Endothelial cell of umbilical vein (primary cell): Measurements from ENCODE around the gene HDAC11. TPM values are rescaled to one million over a fixed set of nuclear protein-coding genes. Genes with fewer than 3 reads are reported as not detected.

Source experiments
- BruUV-seq: library from RNA; stranded (reverse); fragments of 400-500 nt; replicated peaks from 2 replicates; lab custom pipeline; 2021; lab: Mats Ljungman, UMichigan
- CTCF ChIA-PET: fragments of 300-600, 350-600 bp; sonication (Branson Sonifier 250); formaldehyde crosslinking; loops from one replicate; lab custom pipeline; 2021; ENCODE audit warnings: antibody characterized with exemption, inconsistent platforms; lab: Charles Lee
- POLR2A ChIA-PET: fragments of 300-600, 350-600 bp; sonication (Branson Sonifier 250); formaldehyde crosslinking; loops from one replicate; lab custom pipeline; 2021; ENCODE audit warnings: antibody characterized with exemption, inconsistent platforms; lab: Charles Lee
- DNase-seq: peaks from one replicate; pipeline ENCODE4 v3.0.0-alpha.2; 2011; ENCODE audit warnings: low read depth, low spot score
- FAIRE-seq: peaks from 2 replicates; lab custom pipeline; 2011; peaks lifted over from hg19 to GRCh38; lab: Jason Lieb, UNC
- H2AFZ ChIP-seq: 2 replicates; pipeline ENCODE4 v1.6.0; 2012; ENCODE audit warnings: low read depth, low read length, control low read depth, inconsistent platforms
- H3K27ac ChIP-seq: 2 replicates; pipeline ENCODE4 v1.5.1; 2011; ENCODE audit warnings: low read depth, mild to moderate bottlenecking, control low read depth, low read length, moderate library complexity; ENCODE audit not compliant: insufficient read depth
- H3K27me3 ChIP-seq, 2 experiments: 2 replicates each; pipeline versions ENCODE4 v1.6.0 to v1.6.1; 2011; ENCODE audit warnings: low read length in 2 of 2, mixed read lengths in 1 of 2; ENCODE audit not compliant: control insufficient read depth in 2 of 2, insufficient read depth in 2 of 2
- H3K36me3 ChIP-seq, 2 experiments: 2 replicates in 1 of 2; 3 replicates in 1 of 2; pipeline ENCODE4 v1.5.1; 2011; ENCODE audit warnings: low read length in 2 of 2, mild to moderate bottlenecking in 1 of 2, moderate library complexity in 1 of 2; ENCODE audit not compliant: control insufficient read depth in 2 of 2, insufficient read depth in 2 of 2; ENCODE audit errors: extremely low read depth in 1 of 2
- H3K4me1 ChIP-seq: 3 replicates; pipeline ENCODE4 v1.5.1; 2011; ENCODE audit warnings: mild to moderate bottlenecking, low read length; ENCODE audit not compliant: control insufficient read depth, insufficient read depth; ENCODE audit errors: extremely low read depth
- H3K4me2 ChIP-seq: 2 replicates; pipeline ENCODE4 v1.6.1; 2011; ENCODE audit warnings: low read length, control low read depth, mixed read lengths; ENCODE audit not compliant: insufficient read depth
- H3K4me3 ChIP-seq, 3 experiments: fragments of 200-600 bp in 1 of 3; sonication (generic), shearing (Covaris generic) in 1 of 3; replicated peaks in 1 of 3; 2 replicates each; pipeline ENCODE4 v1.5.1; 2011 to 2016; ENCODE audit warnings: control low read depth in 3 of 3, low read length in 3 of 3, mild to moderate bottlenecking in 2 of 3, inconsistent platforms in 1 of 3, low read depth in 1 of 3, moderate library complexity in 1 of 3; ENCODE audit not compliant: insufficient read depth in 1 of 3
- H3K79me2 ChIP-seq: 2 replicates; pipeline ENCODE4 v1.6.0; 2012; ENCODE audit warnings: low read length, inconsistent platforms; ENCODE audit not compliant: control insufficient read depth, insufficient read depth
- H3K9ac ChIP-seq: replicated peaks from 2 replicates; pipeline ENCODE3; 2011; ENCODE audit warnings: low read length, control low read depth; ENCODE audit not compliant: insufficient read depth; ENCODE audit errors: extremely low read depth
- H3K9me1 ChIP-seq: replicated peaks from 3 replicates; pipeline ENCODE4 v1.6.0; 2011; ENCODE audit warnings: mild to moderate bottlenecking, low read length; ENCODE audit not compliant: control insufficient read depth, insufficient read depth; ENCODE audit errors: extremely low read depth
- H3K9me3 ChIP-seq: replicated peaks from 2 replicates; pipeline ENCODE4 v1.5.1; 2012; ENCODE audit warnings: low read length, inconsistent platforms; ENCODE audit not compliant: control insufficient read depth, insufficient read depth
- H4K20me1 ChIP-seq: replicated peaks from 2 replicates; pipeline ENCODE3; 2011; ENCODE audit warnings: mild to moderate bottlenecking, low read length; ENCODE audit not compliant: control insufficient read depth, insufficient read depth; ENCODE audit errors: extremely low read depth
- EZH2 ChIP-seq: IDR thresholded peaks from 2 replicates; pipeline ENCODE4 v1.6.1; 2012; ENCODE audit warnings: borderline replicate concordance, low read depth, mild to moderate bottlenecking, moderate library complexity, low read length, inconsistent platforms; ENCODE audit not compliant: severe bottlenecking
- FOS ChIP-seq: IDR thresholded peaks from 2 replicates; pipeline ENCODE4 v1.6.1; 2011; ENCODE audit warnings: mild to moderate bottlenecking, low read length, moderate library complexity, borderline replicate concordance; ENCODE audit not compliant: insufficient read depth
- GATA2 ChIP-seq: IDR thresholded peaks from 2 replicates; pipeline ENCODE4 v1.7.0; 2011; ENCODE audit warnings: low read depth, mild to moderate bottlenecking, moderate library complexity, mixed read lengths, low read length; ENCODE audit not compliant: insufficient read length, insufficient read depth
- JUN ChIP-seq: IDR thresholded peaks from 2 replicates; pipeline ENCODE4 v1.6.1; 2011; ENCODE audit warnings: borderline replicate concordance, low read depth; ENCODE audit not compliant: insufficient read length, insufficient read depth
- MAX ChIP-seq: IDR thresholded peaks from 2 replicates; pipeline ENCODE4 v1.6.1; 2011; ENCODE audit not compliant: insufficient read depth, insufficient read length
- MYC ChIP-seq: IDR thresholded peaks from one replicate; pipeline ENCODE4 v1.6.1; 2011; ENCODE audit warnings: mild to moderate bottlenecking, low read depth, low read length
- POLR2A ChIP-seq: IDR thresholded peaks from 2 replicates; pipeline ENCODE4 v1.6.1; 2012; ENCODE audit warnings: low read depth, mild to moderate bottlenecking, control low read depth, low read length
- POLR2AphosphoS5 ChIP-seq: IDR thresholded peaks from 2 replicates; pipeline ENCODE4 v1.6.1; 2012; ENCODE audit warnings: low read depth, mild to moderate bottlenecking, control low read depth, low read length, moderate library complexity; ENCODE audit not compliant: insufficient read depth
- dilution Hi-C: fragments of 300-500 bp; cut with MboI; formaldehyde crosslinking; loops from one replicate; pipeline ENCODE4 v1.15.0; 2019; ENCODE audit warnings: low sequenced_read_pairs; ENCODE audit not compliant: extremely low pct_ligation_motif_present
- intact Hi-C: fragments of 100-400 bp; cut with micrococcal nuclease; formaldehyde crosslinking; loops from one replicate; pipeline ENCODE4 v1.10.0; 2022
- polyA plus RNA-seq, 4 experiments: library from polyadenylated mRNA; depleted of rRNA in 3 of 4; stranded (reverse) in 3 of 4; unstranded in 1 of 4; fragments of >200 nt; gene quantifications; 2 replicates each; pipeline versions ENCODE4 v1.2.1 to v1.2.3, GENCODE V29; 2011 to 2012; ENCODE audit warnings: missing spikeins in 1 of 4
- total RNA-seq: library from RNA; stranded (reverse); gene quantifications from 2 replicates; pipeline ENCODE4 v1.2.3, GENCODE V29; 2021
- TF ChIP-seq, protein P1 (sequence below), 2 donors: IDR thresholded peaks; 1 replicate in 1 of 2; 2 replicates in 1 of 2; pipeline ENCODE4 v1.5.1; 2011; ENCODE audit warnings: low read length in 2 of 2, mild to moderate bottlenecking in 2 of 2, moderate library complexity in 2 of 2, control low read depth in 1 of 2, inconsistent platforms in 1 of 2, low read depth in 1 of 2; ENCODE audit not compliant: insufficient read depth in 1 of 2; ENCODE audit errors: extremely low read depth in 1 of 2

Gene HDAC11
- total and polyA plus RNA-seq, 2 donors (not counting 3 experiments of a cell fraction or from before 2014, with no cell fraction given), result 6.8 to 8.8 TPM

- FAIRE-seq (no peak), DNase-seq (no peak)
- peaks cover 4% of the 10 kb centered on the region for H3K4me1 ChIP-seq
- TF ChIP-seq MAX (no peak), EZH2 (no peak), FOS (no peak), POLR2A (no peak), JUN (no peak), MYC (no peak)
- H3K4me2 ChIP-seq, result no peak overlapping the region
- H3K4me3 ChIP-seq, result no peak overlapping the region
- no peak overlapping the region for H3K27ac ChIP-seq
- H4K20me1 ChIP-seq, result no peaks in the 10 kb centered on the region
- intact Hi-C loops (no loop called here), dilution Hi-C loops (loop anchor here (25.0 kb wide), 1 partner anchor 384 kb away; no protein-coding TSS in a partner anchor)
- no peaks in the 10 kb centered on the region for H3K9me3 ChIP-seq
- CTCF ChIA-PET, result interaction anchor here (0.8 to 1.7 kb wide), 4 partner anchors 12 to 379 kb away, joined by 3 to 7 read pairs (median 4); no protein-coding TSS in a partner anchor
- no peaks in the 10 kb centered on the region for H3K36me3 ChIP-seq
- H3K79me2 ChIP-seq, result no peaks in the 10 kb centered on the region
- no TSS peak for BruUV-seq
- POLR2A ChIA-PET, result interaction anchor here (1.4 kb wide), 1 partner anchor 9 kb away, joined by 10 read pairs; the partner anchor contains the start of gene HDAC11
- no peak overlapping the region for H3K9ac ChIP-seq
- H2AFZ ChIP-seq, result peak overlapping the region; percentile 17
- peaks cover 0 to 3% of the 10 kb centered on the region in 2 experiments for H3K27me3 ChIP-seq
- no peaks in the 10 kb centered on the region for H3K9me1 ChIP-seq
Measured at GRCh38 chr3:13470894-13471574, 9.1 kb upstream of the HDAC11 start.

DNA sequence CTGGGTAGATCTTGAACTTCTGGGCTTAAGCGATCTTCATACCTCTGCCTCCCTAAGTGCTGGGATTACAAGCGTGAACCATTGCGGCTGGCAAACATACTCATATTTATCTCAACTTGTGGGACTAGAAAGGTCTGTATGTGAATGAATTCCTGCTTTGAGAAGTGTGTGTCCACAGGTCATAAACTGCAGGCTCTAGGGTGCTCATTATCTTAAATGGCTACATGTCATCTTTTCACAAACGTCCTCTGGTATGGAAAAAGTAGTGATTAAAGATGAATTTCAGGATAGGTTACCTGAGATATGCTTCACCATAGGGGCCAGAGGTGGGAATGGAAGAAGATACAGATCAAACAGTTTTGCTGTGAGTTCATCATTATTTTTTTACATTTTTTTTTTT lies 7.8 kb upstream of the HDAC11 start:
- Histone ChIP-seq H3K27me3 (peaks cover 0 to 2% of the 10 kb centered on the region in 2 experiments), H3K9me1 (no peaks in the 10 kb centered on the region), H3K4me3 (no peak overlapping the region), H3K36me3 (no peaks in the 10 kb centered on the region), H3K4me1 (peaks cover 4% of the 10 kb centered on the region), H3K9ac (no peak overlapping the region), H3K9me3 (no peaks in the 10 kb centered on the region), H3K27ac (no peak overlapping the region), H3K4me2 (no peak overlapping the region), H3K79me2 (no peaks in the 10 kb centered on the region), H4K20me1 (no peaks in the 10 kb centered on the region), H2AFZ (no peak overlapping the region)
- no TSS peak for BruUV-seq
- DNase-seq (no peak), FAIRE-seq (no peak)
- TF ChIP-seq FOS (no peak), EZH2 (no peak), POLR2AphosphoS5 (no peak), JUN (no peak), POLR2A (no peak), MYC (no peak), MAX (no peak), GATA2 (no peak)
- TF ChIP-seq, protein P1, sequence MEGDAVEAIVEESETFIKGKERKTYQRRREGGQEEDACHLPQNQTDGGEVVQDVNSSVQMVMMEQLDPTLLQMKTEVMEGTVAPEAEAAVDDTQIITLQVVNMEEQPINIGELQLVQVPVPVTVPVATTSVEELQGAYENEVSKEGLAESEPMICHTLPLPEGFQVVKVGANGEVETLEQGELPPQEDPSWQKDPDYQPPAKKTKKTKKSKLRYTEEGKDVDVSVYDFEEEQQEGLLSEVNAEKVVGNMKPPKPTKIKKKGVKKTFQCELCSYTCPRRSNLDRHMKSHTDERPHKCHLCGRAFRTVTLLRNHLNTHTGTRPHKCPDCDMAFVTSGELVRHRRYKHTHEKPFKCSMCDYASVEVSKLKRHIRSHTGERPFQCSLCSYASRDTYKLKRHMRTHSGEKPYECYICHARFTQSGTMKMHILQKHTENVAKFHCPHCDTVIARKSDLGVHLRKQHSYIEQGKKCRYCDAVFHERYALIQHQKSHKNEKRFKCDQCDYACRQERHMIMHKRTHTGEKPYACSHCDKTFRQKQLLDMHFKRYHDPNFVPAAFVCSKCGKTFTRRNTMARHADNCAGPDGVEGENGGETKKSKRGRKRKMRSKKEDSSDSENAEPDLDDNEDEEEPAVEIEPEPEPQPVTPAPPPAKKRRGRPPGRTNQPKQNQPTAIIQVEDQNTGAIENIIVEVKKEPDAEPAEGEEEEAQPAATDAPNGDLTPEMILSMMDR (IDR thresholded peaks at IDR 0.05; ENCODE audit: extremely low read depth in 1 of 2, insufficient read depth in 1 of 2, low read depth in 1 of 2, low read length in 2 of 2), result no peak
- intact Hi-C loops (no loop called here), dilution Hi-C loops (loop anchor here (25.0 kb wide), 1 partner anchor 385 kb away; no protein-coding TSS in a partner anchor)
- CTCF ChIA-PET, result interaction anchor here (1.0 to 1.7 kb wide), 4 partner anchors 11 to 176 kb away, joined by 3 to 7 read pairs (median 4); no protein-coding TSS in a partner anchor
- POLR2A ChIA-PET, result no interaction called here
